SK-N-SH (cell line): Measurements from ENCODE around the gene MEIS2. TPM values are rescaled to one million over a fixed set of nuclear protein-coding genes. Genes with fewer than 3 reads are reported as not detected.

Source experiments
- CTCF ChIA-PET: fragments of 300-600, 350-600 bp; formaldehyde crosslinking; extraction: SDS; loops from one replicate; lab custom pipeline; 2021; lab: Yijun Ruan, JAX
- POLR2A ChIA-PET: fragments of 350-600 bp; sonication (Branson Sonifier 250); formaldehyde crosslinking; extraction: SDS; loops from one replicate; lab custom pipeline; 2020; ENCODE audit warnings: antibody characterized with exemption, inconsistent platforms; lab: Yijun Ruan, JAX
- DNase-seq: peaks from one replicate; pipeline ENCODE4 v3.0.0; 2012
- H2AFZ ChIP-seq: fragments of 200-600 bp; sonication (generic); 2 replicates; pipeline ENCODE4 v1.8.1; 2016; ENCODE audit warnings: antibody characterized with exemption, mild to moderate bottlenecking, low read depth
- H3F3A ChIP-seq: fragments of 200-600 bp; sonication (generic); replicated peaks from 2 replicates; pipeline ENCODE3; 2016; ENCODE audit warnings: antibody characterized with exemption, mild to moderate bottlenecking; ENCODE audit not compliant: insufficient read depth
- H3K27ac ChIP-seq, 2 experiments: fragments of 200-500 bp in 1 of 2; fragments of 200-600 bp in 1 of 2; sonication (Bioruptor generic) in 1 of 2; sonication (generic), shearing (Covaris generic) in 1 of 2; 2 replicates each; pipeline versions ENCODE4 v1.5.1 to v1.6.1; 2014 to 2016; ENCODE audit warnings: low read depth in 2 of 2, inconsistent platforms in 1 of 2, low read length in 1 of 2, mild to moderate bottlenecking in 1 of 2, mixed read lengths in 1 of 2
- H3K27me3 ChIP-seq: fragments of 200-600 bp; sonication (generic), shearing (Covaris generic); 2 replicates; pipeline ENCODE4 v1.6.1; 2016; ENCODE audit warnings: mixed run types; ENCODE audit not compliant: insufficient read depth
- H3K36me3 ChIP-seq, 2 experiments: fragments of 200-500 bp in 1 of 2; fragments of 200-600 bp in 1 of 2; sonication (Bioruptor generic) in 1 of 2; sonication (generic) in 1 of 2; replicated peaks in 1 of 2; 2 replicates each; pipeline versions ENCODE3 to v1.5.1; 2014 to 2016; ENCODE audit warnings: low read length in 1 of 2, mild to moderate bottlenecking in 1 of 2; ENCODE audit not compliant: insufficient read depth in 2 of 2, control insufficient read depth in 1 of 2
- H3K4me1 ChIP-seq, 2 experiments: fragments of 200-500 bp in 1 of 2; fragments of 200-600 bp in 1 of 2; sonication (Bioruptor generic) in 1 of 2; sonication (generic), shearing (Covaris generic) in 1 of 2; 2 replicates each; pipeline versions ENCODE4 v1.5.1 to v1.6.1; 2014 to 2016; ENCODE audit warnings: low read depth in 1 of 2, low read length in 1 of 2, mixed run types in 1 of 2; ENCODE audit not compliant: insufficient read depth in 2 of 2, control insufficient read depth in 1 of 2
- H3K4me2 ChIP-seq: fragments of 200-600 bp; sonication (generic), shearing (Covaris generic); 2 replicates; pipeline ENCODE4 v1.6.1; 2017; ENCODE audit warnings: mixed run types
- H3K4me3 ChIP-seq, 2 experiments: fragments of 200-500 bp in 1 of 2; fragments of 200-600 bp in 1 of 2; sonication (Bioruptor generic) in 1 of 2; sonication (generic), shearing (Covaris generic) in 1 of 2; 2 replicates each; pipeline versions ENCODE4 v1.5.1 to v1.8.1; 2014 to 2016; ENCODE audit warnings: low read depth in 2 of 2, inconsistent platforms in 1 of 2, low read length in 1 of 2, mild to moderate bottlenecking in 1 of 2, mixed read lengths in 1 of 2, moderate library complexity in 1 of 2
- H3K79me2 ChIP-seq: fragments of 200-600 bp; sonication (generic); 2 replicates; pipeline ENCODE4 v1.8.1; 2017; ENCODE audit warnings: mild to moderate bottlenecking; ENCODE audit not compliant: insufficient read depth
- H3K9ac ChIP-seq: fragments of 200-600 bp; sonication (generic); 2 replicates; pipeline ENCODE4 v1.6.1; 2017; ENCODE audit warnings: mixed run types
- H3K9me2 ChIP-seq: fragments of 200-600 bp; sonication (generic); 2 replicates; pipeline ENCODE4 v1.6.1; 2017; ENCODE audit warnings: mixed run types
- H3K9me3 ChIP-seq: fragments of 200-600 bp; sonication (generic); 2 replicates; pipeline ENCODE4 v1.6.1; 2017; ENCODE audit warnings: mixed run types, mild to moderate bottlenecking, moderate library complexity
- H4K20me1 ChIP-seq: fragments of 200-600 bp; sonication (generic); 2 replicates; pipeline ENCODE4 v1.6.1; 2017; ENCODE audit warnings: mild to moderate bottlenecking, mixed run types; ENCODE audit not compliant: insufficient read depth
- CTCF ChIP-seq: fragments of 200-600 bp; sonication (generic); IDR thresholded peaks from 2 replicates; pipeline ENCODE4 v1.6.1; 2017; ENCODE audit warnings: antibody characterized with exemption, mild to moderate bottlenecking, moderate library complexity
- ELF1 ChIP-seq: IDR thresholded peaks from 2 replicates; pipeline ENCODE4 v1.4.0; 2012
- EP300 ChIP-seq, 2 experiments: IDR thresholded peaks; 2 replicates each; pipeline versions ENCODE4 v1.4.0 to v1.6.1; 2012; ENCODE audit warnings: borderline replicate concordance in 1 of 2, low read depth in 1 of 2, low read length in 1 of 2
- EZH2phosphoT487 ChIP-seq: fragments of 200-600 bp; sonication (generic); IDR thresholded peaks from 2 replicates; pipeline ENCODE4 v1.6.1; 2017; ENCODE audit warnings: low read depth, mixed run types, mild to moderate bottlenecking, antibody characterized with exemption, moderate library complexity, borderline replicate concordance
- FOSL2 ChIP-seq: IDR thresholded peaks from 2 replicates; pipeline ENCODE4 v1.4.0; 2012; ENCODE audit warnings: low read depth, mild to moderate bottlenecking, moderate library complexity, borderline replicate concordance
- GABPA ChIP-seq: IDR thresholded peaks from 2 replicates; pipeline ENCODE4 v1.4.0; 2012; ENCODE audit warnings: low read depth, mild to moderate bottlenecking
- GATA2 ChIP-seq: sonication (generic); formaldehyde crosslinking; IDR thresholded peaks from 2 replicates; pipeline ENCODE4 v1.5.0; 2020; ENCODE audit warnings: mild to moderate bottlenecking, missing genetic modification reagents
- MEF2A ChIP-seq: IDR thresholded peaks from 2 replicates; pipeline ENCODE4 v1.4.0; 2012; ENCODE audit warnings: low read depth, borderline replicate concordance
- MXI1 ChIP-seq: IDR thresholded peaks from 2 replicates; pipeline ENCODE4 v1.6.1; 2012; ENCODE audit warnings: mild to moderate bottlenecking, low read depth, low read length, improper control_type of control experiment
- POLR2AphosphoS5 ChIP-seq: IDR thresholded peaks from 2 replicates; pipeline ENCODE4 v1.6.1; 2012; ENCODE audit warnings: low read depth, low read length
- RFX5 ChIP-seq: IDR thresholded peaks from 2 replicates; pipeline ENCODE4 v1.6.1; 2012; ENCODE audit warnings: mild to moderate bottlenecking, improper control_type of control experiment, low read length
- SIN3A ChIP-seq: IDR thresholded peaks from 2 replicates; pipeline ENCODE4 v1.6.1; 2012; ENCODE audit warnings: low read depth, mild to moderate bottlenecking, low read length, moderate library complexity, borderline replicate concordance
- SMC3 ChIP-seq: IDR thresholded peaks from 2 replicates; pipeline ENCODE4 v1.6.1; 2012; ENCODE audit warnings: low read depth, low read length, improper control_type of control experiment
- TAF1 ChIP-seq: IDR thresholded peaks from 2 replicates; pipeline ENCODE4 v1.6.1; 2012; ENCODE audit warnings: low read depth, mild to moderate bottlenecking, low read length, moderate library complexity, borderline replicate concordance
- TEAD4 ChIP-seq: IDR thresholded peaks from 2 replicates; pipeline ENCODE4 v1.4.0; 2012; ENCODE audit warnings: mild to moderate bottlenecking, borderline replicate concordance; ENCODE audit not compliant: insufficient read depth
- YY1 ChIP-seq: IDR thresholded peaks from 2 replicates; pipeline ENCODE4 v1.4.0; 2012; ENCODE audit warnings: low read depth, mild to moderate bottlenecking
- WGBS: methylation state at CpG from one replicate; pipeline ENCODE4 v1.1.6; 2017; ENCODE audit warnings: low lambda C conversion rate; 5-methylcytosine and 5-hydroxymethylcytosine counted together
- polyA plus RNA-seq, 3 experiments: library from polyadenylated mRNA; depleted of rRNA; stranded (reverse); fragments of >200 nt; gene quantifications; 2 replicates each; pipeline ENCODE4 v1.2.3, GENCODE V29; 2012
- TF ChIP-seq, protein P1 (sequence below): IDR thresholded peaks from 2 replicates; pipeline ENCODE4 v1.4.0; 2012; ENCODE audit warnings: low read depth, borderline replicate concordance
- TF ChIP-seq, protein P2 (sequence below): IDR thresholded peaks from 2 replicates; pipeline ENCODE4; 2012

MEIS2 gene
- polyA plus RNA-seq, 1 of the 3 experiments (the other 2 are of a cell fraction) = 146 TPM

GRCh38 chr15:37095770-37096557, 4.4 kb downstream of the MEIS2 start:
- CTCF ChIA-PET = interaction anchor here (0.6 to 5.1 kb wide), 13 partner anchors 9 to 836 kb away, joined by 3 to 38 read pairs (median 3); no protein-coding TSS in a partner anchor
- H2AFZ ChIP-seq = no peak overlapping the region
- H3K79me2 ChIP-seq = peaks cover 95% of the 10 kb centered on the region
- TF ChIP-seq YY1 (no peak), MEF2A (no peak), FOSL2 (no peak), POLR2AphosphoS5 (peak; percentile 7), SMC3 (no peak), CTCF (no peak), MXI1 (0 out of 2 replicates have a peak, but pooled peaks have one; percentile 13), EZH2phosphoT487 (no peak), GABPA (no peak), SIN3A (0 out of 2 replicates have a peak, but pooled peaks have one; percentile 11), TEAD4 (no peak), TAF1 (peak; percentile 21; the same call in 1 of the 2 replicates), EP300 (IDR thresholded peaks at IDR 0.05; ENCODE audit: borderline replicate concordance in 1 of 2, low read depth in 1 of 2, low read length in 1 of 2) (no peak), ELF1 (no peak), GATA2 (CRISPR knock-in tag) (no peak), RFX5 (no peak)
- TF ChIP-seq, protein P1, sequence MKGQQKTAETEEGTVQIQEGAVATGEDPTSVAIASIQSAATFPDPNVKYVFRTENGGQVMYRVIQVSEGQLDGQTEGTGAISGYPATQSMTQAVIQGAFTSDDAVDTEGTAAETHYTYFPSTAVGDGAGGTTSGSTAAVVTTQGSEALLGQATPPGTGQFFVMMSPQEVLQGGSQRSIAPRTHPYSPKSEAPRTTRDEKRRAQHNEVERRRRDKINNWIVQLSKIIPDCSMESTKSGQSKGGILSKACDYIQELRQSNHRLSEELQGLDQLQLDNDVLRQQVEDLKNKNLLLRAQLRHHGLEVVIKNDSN = no peak
- TF ChIP-seq, protein P2, sequence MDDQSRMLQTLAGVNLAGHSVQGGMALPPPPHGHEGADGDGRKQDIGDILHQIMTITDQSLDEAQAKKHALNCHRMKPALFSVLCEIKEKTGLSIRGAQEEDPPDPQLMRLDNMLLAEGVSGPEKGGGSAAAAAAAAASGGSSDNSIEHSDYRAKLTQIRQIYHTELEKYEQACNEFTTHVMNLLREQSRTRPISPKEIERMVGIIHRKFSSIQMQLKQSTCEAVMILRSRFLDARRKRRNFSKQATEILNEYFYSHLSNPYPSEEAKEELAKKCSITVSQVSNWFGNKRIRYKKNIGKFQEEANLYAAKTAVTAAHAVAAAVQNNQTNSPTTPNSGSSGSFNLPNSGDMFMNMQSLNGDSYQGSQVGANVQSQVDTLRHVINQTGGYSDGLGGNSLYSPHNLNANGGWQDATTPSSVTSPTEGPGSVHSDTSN = no peak
- TF ChIP-seq, all 33 proteins: peak for 4
- peaks cover 0 to 2% of the 10 kb centered on the region in 2 experiments; a peak in 2 of 4 replicates for H3K4me1 ChIP-seq
- no peaks in the 10 kb centered on the region for H3K27me3 ChIP-seq
- H3K9me2 ChIP-seq = no peaks in the 10 kb centered on the region
- peaks cover 44 to 64% of the 10 kb centered on the region in 2 experiments for H3K36me3 ChIP-seq
- POLR2A ChIA-PET = interaction anchor here (0.6 to 3.1 kb wide), 13 partner anchors 10 to 1632 kb away, joined by 3 to 23 read pairs (median 4); no protein-coding TSS in a partner anchor
- WGBS = 20% methylated on average over 31 of the region's 32 CpGs
- peak overlapping the region; percentile 91 for H3K4me2 ChIP-seq
- H3F3A ChIP-seq = peaks cover 34% of the 10 kb centered on the region
- H3K27ac ChIP-seq = peak overlapping the region; percentile 93 to 99
- peaks cover 9% of the 10 kb centered on the region; the same call in 1 of the 2 replicates for H4K20me1 ChIP-seq
- no peaks in the 10 kb centered on the region for H3K9me3 ChIP-seq
- peak; percentile 51 for DNase-seq
- peak overlapping the region; percentile 98 for H3K9ac ChIP-seq
- peak overlapping the region; percentile 74 to 92 for H3K4me3 ChIP-seq
